GM18505 (cell line): ENCODE measurements around the gene FRK.
"Not testable (repeated sequence)": the region's sequence is repeated elsewhere in the genome, so short reads cannot be mapped to it uniquely, and the experiment has no call there.

Source experiments
- ATAC-seq: cut with Tn5 transposase; IDR thresholded peaks from one replicate; pipeline ENCODE4 v1.9.1; 2021; ENCODE audit not compliant: unreplicated experiment
- POLR2A ChIP-seq: IDR thresholded peaks from 4 replicates; pipeline ENCODE4 v1.6.1; 2011; ENCODE audit warnings: borderline replicate concordance; ENCODE audit not compliant: insufficient read depth, insufficient read length; ENCODE audit errors: extremely low read depth

FRK gene

DNA sequence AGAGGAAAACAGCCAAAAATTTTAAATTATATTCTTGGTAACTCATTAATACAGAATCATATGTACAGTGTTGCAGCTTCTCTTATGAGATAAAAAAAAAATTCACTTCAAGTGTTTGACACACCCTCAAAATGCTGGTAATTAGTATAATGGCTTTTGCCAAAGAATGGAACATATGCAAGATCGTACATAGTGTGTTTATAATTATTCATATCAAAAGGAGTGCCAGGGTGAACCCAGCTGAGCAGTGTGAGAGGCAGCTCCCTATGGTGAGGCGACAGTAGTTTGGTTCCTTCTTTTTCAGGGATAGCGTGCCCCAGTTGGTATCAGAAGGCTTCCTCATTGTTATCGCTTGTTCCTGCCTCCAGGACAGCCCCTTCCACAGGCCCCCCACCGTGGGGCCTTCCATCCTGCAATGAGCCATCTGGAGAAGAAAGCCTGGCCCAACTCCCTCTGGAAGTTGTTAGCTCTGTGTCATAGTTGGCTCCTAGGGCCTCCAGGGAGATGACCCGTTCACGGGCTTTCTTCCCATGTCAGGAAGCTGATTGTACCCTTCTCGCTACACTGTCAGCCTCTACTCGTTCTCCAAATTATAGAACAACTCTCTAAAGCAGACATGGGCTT, 150.7 kb downstream of the FRK start:
- ATAC-seq: no peak
- TF ChIP-seq POLR2A: no peak

DNA sequence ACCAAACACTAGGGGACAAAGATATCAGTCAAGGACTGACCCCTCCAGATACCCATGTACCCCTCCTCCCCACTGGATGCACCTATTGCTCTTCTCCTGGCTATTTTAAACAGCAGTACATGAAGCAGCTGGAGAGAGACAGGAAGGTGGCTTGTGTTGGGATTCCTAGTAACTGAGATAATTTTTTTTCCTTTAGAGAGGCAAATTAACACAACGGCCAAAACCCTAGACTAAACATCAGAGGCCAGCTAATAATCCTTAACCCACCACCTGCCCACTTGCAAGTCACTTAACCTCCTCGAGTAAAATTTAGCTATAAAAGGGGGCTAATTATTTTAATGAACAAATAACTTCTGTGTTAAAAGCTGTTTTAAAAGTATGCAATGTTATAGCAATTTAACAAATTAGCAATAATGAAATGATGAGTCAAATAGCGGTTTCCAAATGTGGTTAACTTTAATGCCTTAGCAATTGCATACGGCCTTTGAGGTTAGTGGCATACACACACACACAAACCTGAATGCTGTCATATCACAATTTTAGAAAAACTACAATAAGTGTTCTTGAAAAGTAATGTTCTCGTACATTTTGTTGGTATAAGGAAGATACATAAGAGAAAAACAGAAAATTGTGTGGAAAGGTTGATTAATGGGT, 151.7 kb downstream of the FRK start:
- ATAC-seq: no peak
- no peak for TF ChIP-seq POLR2A

DNA sequence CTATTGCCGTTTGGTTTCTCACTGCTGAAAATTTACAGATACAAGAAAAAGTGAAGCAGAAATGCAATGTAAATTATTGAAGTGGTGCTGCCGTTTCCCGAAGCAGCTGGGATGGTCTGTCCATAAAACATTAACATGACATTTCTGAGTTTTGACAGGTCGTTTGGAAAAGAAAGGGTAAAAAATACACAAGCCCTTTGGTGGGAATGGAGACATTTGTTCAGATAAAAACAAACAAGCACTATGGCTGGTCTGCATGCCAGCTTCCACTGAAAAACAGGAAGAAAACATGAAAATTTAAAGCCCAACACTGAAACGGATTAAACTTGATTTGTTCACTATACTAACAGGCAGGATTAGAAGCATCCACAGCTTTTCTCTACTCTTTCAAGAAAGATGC, 155.2 kb downstream of the FRK start:
- ATAC-seq: no peak
- no peak for TF ChIP-seq POLR2A

DNA sequence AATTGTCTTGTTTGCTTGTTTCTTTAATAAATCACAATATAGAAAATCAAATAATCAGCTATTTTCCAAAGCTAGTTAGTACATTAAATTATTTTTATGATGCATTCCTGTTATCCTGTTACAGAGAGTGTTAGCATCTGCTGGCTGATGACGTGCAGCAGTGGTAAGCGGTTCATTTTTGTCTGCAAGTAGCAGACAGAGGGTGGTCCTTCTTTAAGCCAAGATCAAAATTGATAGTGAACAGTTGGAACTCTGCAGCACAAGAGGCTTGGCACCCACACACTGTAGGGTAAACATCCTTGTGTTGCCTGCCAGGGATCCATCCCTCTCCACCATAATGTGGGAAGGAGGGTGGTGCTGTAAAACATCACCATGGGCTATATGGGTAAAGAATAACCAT, 158.3 kb downstream of the FRK start:
- TF ChIP-seq POLR2A: no peak
- no peak for ATAC-seq

DNA sequence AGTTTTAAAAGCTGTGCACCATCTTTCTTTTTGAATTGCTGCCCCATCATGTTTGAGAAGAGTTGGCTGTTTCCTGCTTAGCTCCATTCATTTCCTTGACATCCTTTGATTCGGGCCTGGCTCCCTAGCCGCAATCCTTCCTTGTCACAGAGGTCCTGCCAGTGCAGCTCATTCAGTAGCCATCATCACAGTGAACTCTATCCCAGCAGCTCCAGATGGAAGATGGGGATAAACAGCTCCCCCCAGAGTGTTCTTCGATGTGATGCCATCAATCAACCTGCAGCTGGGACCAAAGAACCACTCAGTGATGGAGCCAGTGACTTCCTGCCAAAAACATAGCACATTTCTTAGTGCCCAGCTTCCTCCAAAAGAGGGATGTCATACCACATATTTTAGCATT, 158.8 kb downstream of the FRK start:
- ATAC-seq: no peak

DNA sequence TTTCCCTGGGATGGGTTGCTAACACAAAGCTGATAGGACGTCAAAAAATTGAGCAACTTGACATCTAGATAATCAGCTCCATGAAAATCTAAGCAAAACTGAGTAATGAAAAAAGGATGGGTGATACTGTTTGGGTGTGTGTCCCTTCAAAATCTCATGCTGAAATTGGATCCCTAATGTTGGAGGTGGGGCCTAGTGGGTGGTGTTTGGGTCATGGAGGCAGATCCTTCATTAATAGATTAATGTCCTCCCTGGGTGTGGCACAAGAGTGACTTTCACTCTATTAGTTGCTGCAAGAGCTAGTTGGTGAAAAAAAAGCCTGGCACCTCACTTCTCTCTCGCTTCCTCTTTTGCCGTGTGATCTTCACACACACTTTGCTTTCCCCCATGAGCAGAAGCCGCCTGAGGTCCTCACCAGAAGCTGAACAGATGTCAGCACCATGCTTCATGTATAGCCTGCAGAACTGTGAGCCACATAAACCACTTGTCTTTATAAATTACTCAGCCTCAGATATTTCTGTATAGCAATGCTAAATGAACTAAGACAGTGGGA, 160.9 kb downstream of the FRK start:
- TF ChIP-seq POLR2A: no peak
- peak; percentile 64 for ATAC-seq

More for the DNA sequence above, 158.8 kb downstream of the FRK start:
- TF ChIP-seq POLR2A: no peak

DNA sequence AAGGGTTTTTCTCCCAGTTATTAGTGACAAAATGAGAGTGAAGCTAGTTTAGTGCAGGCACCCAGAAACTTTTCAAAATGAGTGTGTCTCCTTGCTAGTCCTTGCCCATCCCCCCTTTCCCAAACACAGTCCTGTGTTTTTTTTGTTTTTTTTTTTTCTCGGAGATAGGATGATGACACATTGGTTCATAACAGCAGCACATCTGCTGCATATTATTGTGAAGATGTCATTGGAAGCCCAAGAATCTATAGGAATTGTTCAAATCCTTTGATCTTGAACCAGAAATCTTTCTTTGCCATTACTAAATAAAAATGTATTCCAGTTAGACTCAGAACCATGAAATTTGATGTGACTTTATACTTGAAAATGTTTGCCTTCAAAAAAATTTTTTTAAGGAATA, 162.4 kb downstream of the FRK start:
- ATAC-seq: no peak

DNA sequence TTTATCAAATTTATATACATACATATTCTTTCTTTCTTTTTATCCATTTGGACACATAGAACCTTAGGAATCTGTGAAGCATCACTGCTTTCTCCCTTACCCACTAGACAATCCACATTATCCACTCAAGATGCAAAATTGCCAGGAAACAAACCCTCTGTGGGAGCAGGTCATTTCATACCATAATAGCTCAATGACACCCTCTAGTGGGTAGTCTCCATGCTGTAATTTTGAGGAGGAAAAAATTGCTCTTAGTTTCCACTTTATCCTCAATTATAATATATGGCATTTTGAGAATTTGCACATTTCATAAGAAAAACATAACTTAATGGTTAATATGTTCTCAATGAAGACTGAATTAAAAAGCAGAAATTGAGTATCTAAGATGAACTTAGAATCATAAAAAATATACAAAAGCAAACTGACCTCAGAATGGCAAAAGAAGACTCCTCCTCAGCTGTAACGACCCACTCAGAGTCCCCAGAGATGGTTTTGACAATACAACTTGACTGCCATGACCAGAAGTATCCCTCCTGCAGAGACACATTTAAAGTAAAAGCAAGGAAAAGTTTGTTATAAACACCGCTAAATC, 164.1 kb downstream of the FRK start:
- ATAC-seq: peak; percentile 37
- TF ChIP-seq POLR2A: no peak

More for the DNA sequence above, 162.4 kb downstream of the FRK start:
- no peak for TF ChIP-seq POLR2A

DNA sequence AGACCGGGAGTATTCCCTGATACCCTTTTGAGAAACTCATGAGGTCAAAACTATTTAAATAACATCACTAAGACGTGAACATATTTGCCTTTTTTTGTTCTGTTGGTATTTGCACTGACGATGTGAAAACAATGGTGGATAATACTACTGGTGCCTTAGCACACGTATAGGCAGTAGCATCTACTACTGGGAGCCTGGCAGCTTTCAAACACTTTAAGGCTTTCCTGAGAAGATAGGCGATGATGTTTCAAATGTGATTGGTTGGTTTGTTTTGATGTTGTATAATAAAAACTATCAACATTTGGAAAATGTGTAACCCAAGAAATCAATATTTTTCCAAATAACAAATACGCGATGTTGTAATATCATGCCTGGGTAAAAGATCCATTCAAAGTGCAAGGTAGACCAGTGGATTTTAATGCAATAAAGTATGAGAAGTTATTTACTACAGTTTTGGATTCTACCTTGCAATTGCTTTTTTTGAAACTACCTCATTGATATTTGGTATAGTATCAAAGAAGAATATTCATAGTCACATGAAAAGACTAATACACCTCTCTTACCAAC, 166.2 kb downstream of the FRK start:
- no peak for TF ChIP-seq POLR2A
- ATAC-seq: no peak

DNA sequence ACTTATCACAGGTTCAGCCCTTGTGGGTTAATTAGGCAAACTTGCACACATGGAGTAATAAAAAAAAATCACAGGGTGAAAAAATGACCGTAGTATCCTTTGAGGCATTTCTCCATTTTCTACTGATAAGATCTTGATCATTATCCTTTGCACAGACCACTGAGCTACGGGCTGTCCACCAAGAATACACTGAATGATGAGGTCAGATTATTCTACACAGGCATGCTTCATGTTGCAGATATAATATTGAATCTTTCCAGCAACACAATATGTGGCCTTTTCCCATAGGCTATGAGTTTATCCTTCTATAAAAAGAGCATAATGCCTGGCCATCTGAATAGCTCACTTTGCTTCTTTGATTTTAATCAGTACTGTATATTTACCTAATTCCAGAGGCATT, 168.9 kb downstream of the FRK start:
- TF ChIP-seq POLR2A: no peak
- no peak for ATAC-seq

DNA sequence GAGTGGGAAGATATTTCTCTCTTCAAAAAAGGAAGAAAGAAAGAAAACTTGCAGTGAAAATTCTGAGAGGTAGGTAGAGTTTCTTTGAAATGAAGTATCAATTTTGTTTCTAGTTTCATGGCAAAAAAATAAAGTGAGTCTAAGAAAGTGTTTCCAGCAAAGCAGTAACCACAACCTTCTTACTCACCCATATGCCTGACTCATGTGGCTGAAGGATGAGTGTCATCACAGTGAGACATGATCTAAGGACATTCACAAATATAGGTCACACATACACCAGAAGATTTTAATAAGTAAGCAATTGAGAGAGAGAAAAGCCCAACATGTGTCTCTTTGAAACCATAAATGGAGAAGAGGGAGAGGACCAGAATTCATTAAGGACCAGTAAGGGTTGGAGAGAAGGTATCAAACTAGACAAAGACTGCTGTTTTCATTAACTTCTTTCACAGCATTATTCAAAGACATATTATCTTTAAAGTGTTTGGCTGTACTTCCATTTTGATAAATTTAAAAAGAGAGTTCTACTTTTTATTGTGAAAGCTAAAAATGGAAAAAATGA, 169.5 kb downstream of the FRK start:
- ATAC-seq: peak; percentile 94
- TF ChIP-seq POLR2A: no peak

DNA sequence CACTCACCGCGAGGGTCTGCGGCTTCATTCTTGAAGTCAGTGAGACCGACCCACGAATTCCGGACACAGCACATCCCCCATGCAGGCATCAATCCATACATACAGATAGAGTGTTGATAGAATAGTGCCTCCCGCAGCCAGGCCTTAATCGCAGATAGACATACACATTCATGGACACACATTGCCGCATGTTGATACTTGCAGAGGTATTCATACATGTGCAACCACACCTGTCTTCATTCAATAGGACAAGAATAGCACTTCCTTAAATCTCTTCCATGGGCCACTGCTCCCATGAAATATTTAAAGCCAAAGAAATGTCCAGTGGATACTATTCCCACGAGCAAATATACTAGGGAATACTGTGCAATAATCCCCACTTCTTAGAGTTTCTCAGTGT, 170.5 kb downstream of the FRK start:
- no peak for TF ChIP-seq POLR2A
- no peak for ATAC-seq

DNA sequence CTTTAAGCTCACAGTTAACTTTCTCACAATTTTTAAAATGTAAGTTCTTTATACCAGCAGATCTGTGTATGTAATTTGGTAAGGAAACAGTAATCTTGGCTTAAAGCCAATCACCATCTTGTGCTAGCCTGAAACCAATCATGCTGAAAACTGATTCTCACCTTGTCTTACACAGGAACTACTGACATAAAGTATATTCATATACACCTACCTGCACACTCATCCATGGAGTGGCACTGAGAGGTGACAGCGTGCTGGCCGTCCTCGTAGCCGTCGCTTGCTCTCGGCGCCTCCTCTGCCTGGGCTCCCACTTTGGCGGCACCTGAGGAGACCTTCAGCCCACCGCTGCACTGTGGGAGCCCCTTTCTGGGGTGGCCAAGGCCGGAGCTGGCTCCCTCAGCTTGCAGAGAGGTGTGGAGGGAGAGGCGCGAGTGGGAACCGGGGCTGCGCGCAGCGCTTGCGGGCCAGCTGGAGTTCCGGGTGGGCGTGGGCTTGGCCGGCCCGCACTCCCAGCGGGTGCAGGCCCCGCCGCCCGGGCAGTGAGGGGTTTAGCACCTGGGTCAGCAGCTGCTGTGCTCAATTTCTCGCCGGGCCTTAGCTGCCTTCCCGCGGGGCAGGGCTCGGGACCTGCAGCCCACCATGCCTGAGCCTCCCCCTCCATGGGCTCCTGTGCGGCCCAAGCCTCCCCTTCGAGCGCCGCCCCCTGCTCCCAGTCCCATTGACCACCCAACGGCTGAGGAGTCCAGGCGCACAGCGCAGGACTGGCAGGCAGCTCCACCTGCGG, 171.8 kb downstream of the FRK start:
- ATAC-seq: not testable (repeated sequence)

DNA sequence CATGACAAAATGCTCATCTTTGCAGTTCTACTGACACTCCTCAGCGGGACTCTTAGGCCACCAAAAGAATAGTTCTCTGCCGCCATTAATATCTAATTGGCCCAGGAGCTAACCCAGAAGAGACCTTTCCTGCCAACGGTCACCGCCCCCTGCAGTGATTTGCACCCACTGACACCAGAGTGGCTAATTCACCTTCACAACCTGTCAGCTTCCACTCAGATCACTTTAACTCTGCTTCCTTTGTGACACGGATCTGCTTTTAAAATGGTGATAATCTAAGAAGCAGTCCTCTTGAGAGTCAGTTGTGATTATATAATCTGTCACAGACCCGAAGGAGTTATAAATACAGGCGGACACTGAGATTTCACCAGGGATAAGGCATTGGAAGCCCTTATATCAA, 172.8 kb downstream of the FRK start:
- no peak for ATAC-seq
- TF ChIP-seq POLR2A: no peak
